ENCODE data around the gene OLA1. TPM values are rescaled to one million over a fixed set of nuclear protein-coding genes. Genes with fewer than 3 reads are reported as not detected.

The OLA1 gene
- total and polyA plus RNA-seq, 2 donors (not counting 1 experiment from before 2014, with no cell fraction given), result 13.9 to 47.7 TPM

- no peaks in the 10 kb centered on the region for H3K27me3 ChIP-seq (replicated peaks in 1 of 4; ENCODE audit: control extremely low read depth in 1 of 4, control insufficient read depth in 3 of 4, insufficient read depth in 4 of 4, low read length in 3 of 4)
- H3K9me3 ChIP-seq (ENCODE audit: control extremely low read depth in 1 of 3, control insufficient read depth in 2 of 3, insufficient read depth in 1 of 3, low read length in 2 of 3), result peaks cover 0 to 2% (median 0%) of the 10 kb centered on the region in 3 donors
- TF ChIP-seq EZH2 (IDR thresholded peaks at IDR 0.05; ENCODE audit: borderline replicate concordance, insufficient read depth, low read depth, low read length, poor library complexity, severe bottlenecking) (no peak), CTCF (IDR thresholded peaks at IDR 0.05) (no peak)
- ATAC-seq (ENCODE audit: low read depth) (no peak), DNase-seq (no peak)
- H3K4me2 ChIP-seq (replicated peaks; ENCODE audit: low read depth, low read length, poor library complexity, severe bottlenecking), result no peak overlapping the region
- Mint-ChIP-seq H3K4me1 (peaks cover 11% of the 10 kb centered on the region), H3K27me3 (peaks cover 11% of the 10 kb centered on the region), H3K9me3 (ENCODE audit: insufficient read depth) (no peaks in the 10 kb centered on the region), H3K27ac (no peak overlapping the region), H3K4me3 (no peak overlapping the region)
- POLR2A ChIA-PET, result no interaction called here
- 90% methylated on average over 3 of the region's 7 CpGs for WGBS (ENCODE audit: insufficient coverage)
- intact Hi-C loops (cut with micrococcal nuclease), result no loop called here
- H3K79me2 ChIP-seq (ENCODE audit: control insufficient read depth, insufficient read depth, low read length), result no peaks in the 10 kb centered on the region
- CTCF ChIA-PET, result interaction anchor here (1.9 kb wide), 1 partner anchor 9 kb away, joined by 4 read pairs; no protein-coding TSS in a partner anchor
- H3K27ac ChIP-seq (ENCODE audit: low read length in 2 of 2), result no peak overlapping the region
- H4K20me1 ChIP-seq (ENCODE audit: control insufficient read depth, insufficient read depth, low read length, poor library complexity, severe bottlenecking), result no peaks in the 10 kb centered on the region
- H3K4me1 ChIP-seq (ENCODE audit: control insufficient read depth in 2 of 2, insufficient read depth in 2 of 2, low read length in 2 of 2), result peaks cover 6 to 8% of the 10 kb centered on the region in 2 donors
- H3K4me3 ChIP-seq (ENCODE audit: control extremely low read depth in 1 of 5, extremely low read depth in 1 of 5, insufficient read depth in 1 of 5, low read depth in 2 of 5, low read length in 4 of 5), result no peak overlapping the region
- H3K9ac ChIP-seq (ENCODE audit: low read length), result no peak overlapping the region
- no peak overlapping the region for H2AFZ ChIP-seq (ENCODE audit: insufficient read depth, low read depth, low read length, poor library complexity, severe bottlenecking)
- peaks cover 0 to 4% of the 10 kb centered on the region in 2 experiments for H3K36me3 ChIP-seq (replicated peaks in 1 of 2; ENCODE audit: control extremely low read depth in 1 of 2, control insufficient read depth in 1 of 2, extremely low read depth in 1 of 2, insufficient read depth in 2 of 2, low read length in 1 of 2)
Measured at GRCh38 chr2:174070281-174070680, 178.1 kb downstream of the OLA1 start.

- no peaks in the 10 kb centered on the region for H3K79me2 ChIP-seq (ENCODE audit: control insufficient read depth, insufficient read depth, low read length)
- no peaks in the 10 kb centered on the region for H3K36me3 ChIP-seq (replicated peaks in 1 of 2; ENCODE audit: control extremely low read depth in 1 of 2, control insufficient read depth in 1 of 2, extremely low read depth in 1 of 2, insufficient read depth in 2 of 2, low read length in 1 of 2)
- no peak overlapping the region for H3K4me2 ChIP-seq (replicated peaks; ENCODE audit: low read depth, low read length, poor library complexity, severe bottlenecking)
- Mint-ChIP-seq H3K4me1 (peaks cover 11% of the 10 kb centered on the region), H3K4me3 (no peak overlapping the region), H3K27ac (no peak overlapping the region), H3K27me3 (peaks cover 18% of the 10 kb centered on the region), H3K9me3 (ENCODE audit: insufficient read depth) (no peaks in the 10 kb centered on the region)
- H3K9ac ChIP-seq (ENCODE audit: low read length), result no peak overlapping the region
- no peaks in the 10 kb centered on the region for H3K27me3 ChIP-seq (replicated peaks in 1 of 4; ENCODE audit: control extremely low read depth in 1 of 4, control insufficient read depth in 3 of 4, insufficient read depth in 4 of 4, low read length in 3 of 4)
- ATAC-seq (ENCODE audit: low read depth), result no peak
- no peaks in the 10 kb centered on the region for H4K20me1 ChIP-seq (ENCODE audit: control insufficient read depth, insufficient read depth, low read length, poor library complexity, severe bottlenecking)
- CTCF ChIA-PET, result interaction anchor here (1.2 kb wide), 1 partner anchor 668 kb away, joined by 3 read pairs; no protein-coding TSS in a partner anchor
- no peak overlapping the region for H3K4me3 ChIP-seq (ENCODE audit: control extremely low read depth in 1 of 5, extremely low read depth in 1 of 5, insufficient read depth in 1 of 5, low read depth in 2 of 5, low read length in 4 of 5)
- DNase-seq, result no peak
- H3K4me1 ChIP-seq (ENCODE audit: control insufficient read depth in 2 of 2, insufficient read depth in 2 of 2, low read length in 2 of 2), result peaks cover 6 to 8% of the 10 kb centered on the region in 2 donors
- intact Hi-C loops (cut with micrococcal nuclease), result no loop called here
- TF ChIP-seq CTCF (IDR thresholded peaks at IDR 0.05) (no peak), EZH2 (IDR thresholded peaks at IDR 0.05; ENCODE audit: borderline replicate concordance, insufficient read depth, low read depth, low read length, poor library complexity, severe bottlenecking) (no peak)
- H2AFZ ChIP-seq (ENCODE audit: insufficient read depth, low read depth, low read length, poor library complexity, severe bottlenecking), result no peak overlapping the region
- WGBS (ENCODE audit: insufficient coverage), result no CpG with 5 or more reads among the region's 2 CpGs
- POLR2A ChIA-PET, result no interaction called here
- peaks cover 0 to 2% (median 0%) of the 10 kb centered on the region in 3 donors for H3K9me3 ChIP-seq (ENCODE audit: control extremely low read depth in 1 of 3, control insufficient read depth in 2 of 3, insufficient read depth in 1 of 3, low read length in 2 of 3)
- no peak overlapping the region for H3K27ac ChIP-seq (ENCODE audit: low read length in 2 of 2)
Measured at GRCh38 chr2:174067815-174068214, 180.5 kb downstream of the OLA1 start.

All from B cell (primary cell).